ENCODE measurements around the gene TMEM258. TPM values are rescaled to one million over a fixed set of nuclear protein-coding genes. Genes with fewer than 3 reads are reported as not detected.

TMEM258 gene
- total RNA-seq, 2 experiments from 2014 or later, result 154 to 163 TPM

- Mint-ChIP-seq H3K9me3 (ENCODE audit: insufficient read depth) (no peaks in the 10 kb centered on the region), H3K4me1 (ENCODE audit: low read depth) (peaks cover 15% of the 10 kb centered on the region), H3K36me3 (ENCODE audit: low read depth) (peaks cover 69% of the 10 kb centered on the region), H3K27ac (no peak overlapping the region), H3K4me3 (no peak overlapping the region), H3K27me3 (ENCODE audit: low read depth) (no peaks in the 10 kb centered on the region)
- CTCF ChIA-PET, result interaction anchor here (10.2 kb wide), 1 partner anchor 13 kb away, joined by 129 read pairs; no protein-coding TSS in a partner anchor
- no peak for ATAC-seq
- DNase-seq, result no peak
- POLR2A ChIA-PET, result interaction anchor here (0.6 kb wide), 2 partner anchors 52 to 108 kb away, joined by 4 to 6 read pairs; no protein-coding TSS in a partner anchor
Measured at GRCh38 chr11:61810671-61811175, 18.3 kb upstream of the TMEM258 start.

- ChIA-PET POLR2A (interaction anchor here (0.8 to 3.3 kb wide), 2 partner anchors 9 to 14 kb away, joined by 3 to 15 read pairs; partner anchors contain the start of genes FEN1 and TMEM258), CTCF (interaction anchor here (0.8 to 4.3 kb wide), 4 partner anchors 8 to 277 kb away, joined by 3 to 43 read pairs (median 4); partner anchors contain the start of gene FADS1)
- no peaks in the 10 kb centered on the region for H3K9me3 Mint-ChIP-seq (ENCODE audit: insufficient read depth)
- H3K27me3 Mint-ChIP-seq (ENCODE audit: low read depth), result no peaks in the 10 kb centered on the region
- peaks cover 75% of the 10 kb centered on the region for H3K36me3 Mint-ChIP-seq (ENCODE audit: low read depth)
- H3K4me1 Mint-ChIP-seq (ENCODE audit: low read depth), result no peaks in the 10 kb centered on the region
- H3K27ac Mint-ChIP-seq, result peak overlapping the region; percentile 62
- no peak overlapping the region for H3K4me3 Mint-ChIP-seq
- ATAC-seq (no peak), DNase-seq (no peak)
Measured at GRCh38 chr11:61806785-61807184, 14.4 kb upstream of the TMEM258 start.

- DNase-seq, result no peak
- Mint-ChIP-seq H3K4me3 (no peak overlapping the region), H3K27ac (peak overlapping the region; percentile 42), H3K27me3 (ENCODE audit: low read depth) (no peaks in the 10 kb centered on the region), H3K4me1 (ENCODE audit: low read depth) (peaks cover 4% of the 10 kb centered on the region), H3K36me3 (ENCODE audit: low read depth) (peaks cover 69% of the 10 kb centered on the region), H3K9me3 (ENCODE audit: insufficient read depth) (no peaks in the 10 kb centered on the region)
- CTCF ChIA-PET, result interaction anchor here (0.9 to 4.3 kb wide), 3 partner anchors 9 to 277 kb away, joined by 3 to 43 read pairs (median 5); no protein-coding TSS in a partner anchor
- ATAC-seq, result no peak
- POLR2A ChIA-PET, result interaction anchor here (0.7 to 3.3 kb wide), 3 partner anchors 10 to 43 kb away, joined by 3 to 15 read pairs (median 6); partner anchors contain the start of genes FEN1 and TMEM258
Measured at GRCh38 chr11:61805146-61805545, 12.7 kb upstream of the TMEM258 start.

- H3K36me3 Mint-ChIP-seq (ENCODE audit: low read depth), result peaks cover 70% of the 10 kb centered on the region
- no peak for ATAC-seq
- ChIA-PET POLR2A (interaction anchor here (1.0 to 5.0 kb wide), 2 partner anchors 10 to 11 kb away, joined by 4 to 20 read pairs; partner anchors contain the start of genes FEN1 and TMEM258), CTCF (interaction anchor here (4.3 kb wide), 1 partner anchor 8 kb away, joined by 43 read pairs; no protein-coding TSS in a partner anchor)
- no peak for DNase-seq
- peaks cover 11% of the 10 kb centered on the region for H3K4me1 Mint-ChIP-seq (ENCODE audit: low read depth)
- H3K27me3 Mint-ChIP-seq (ENCODE audit: low read depth), result no peaks in the 10 kb centered on the region
- no peak overlapping the region for H3K4me3 Mint-ChIP-seq
- H3K9me3 Mint-ChIP-seq (ENCODE audit: insufficient read depth), result no peaks in the 10 kb centered on the region
- H3K27ac Mint-ChIP-seq, result peak overlapping the region; percentile 43
Measured at GRCh38 chr11:61803889-61804647, 11.7 kb upstream of the TMEM258 start.

GRCh38 chr11:61802605-61803004 lies 10.2 kb upstream of the TMEM258 start:
- Mint-ChIP-seq H3K36me3 (ENCODE audit: low read depth) (peaks cover 68% of the 10 kb centered on the region), H3K4me1 (ENCODE audit: low read depth) (peaks cover 18% of the 10 kb centered on the region), H3K4me3 (no peak overlapping the region), H3K9me3 (ENCODE audit: insufficient read depth) (no peaks in the 10 kb centered on the region), H3K27me3 (ENCODE audit: low read depth) (no peaks in the 10 kb centered on the region), H3K27ac (no peak overlapping the region)
- ATAC-seq (no peak), DNase-seq (no peak)
- ChIA-PET POLR2A (interaction anchor here (1.5 to 5.0 kb wide), 2 partner anchors 9 to 12 kb away, joined by 6 to 20 read pairs; partner anchors contain the start of gene FEN1), CTCF (interaction anchor here (1.1 kb wide), 1 partner anchor 16 kb away, joined by 3 read pairs; no protein-coding TSS in a partner anchor)

GRCh38 chr11:61800331-61801281 lies 8.2 kb upstream of the TMEM258 start:
- ChIA-PET CTCF (interaction anchor here (0.7 to 5.4 kb wide), 9 partner anchors 14 to 308 kb away, joined by 3 to 129 read pairs (median 3); partner anchors contain the start of genes FADS1 and FADS2), POLR2A (interaction anchor here (0.7 to 5.0 kb wide), 2 partner anchors 8 to 14 kb away, joined by 3 to 20 read pairs; partner anchors contain the start of gene FEN1)
- no peak for ATAC-seq
- no peak overlapping the region for H3K4me3 Mint-ChIP-seq
- H3K27me3 Mint-ChIP-seq (ENCODE audit: low read depth), result no peaks in the 10 kb centered on the region
- peaks cover 37% of the 10 kb centered on the region for H3K4me1 Mint-ChIP-seq (ENCODE audit: low read depth)
- H3K27ac Mint-ChIP-seq, result peak overlapping the region; percentile 39
- no peak for DNase-seq
- H3K9me3 Mint-ChIP-seq (ENCODE audit: insufficient read depth), result no peaks in the 10 kb centered on the region
- peaks cover 78% of the 10 kb centered on the region for H3K36me3 Mint-ChIP-seq (ENCODE audit: low read depth)

- peaks cover 45% of the 10 kb centered on the region for H3K4me1 Mint-ChIP-seq (ENCODE audit: low read depth)
- ATAC-seq (no peak), DNase-seq (no peak)
- H3K27me3 Mint-ChIP-seq (ENCODE audit: low read depth), result no peaks in the 10 kb centered on the region
- H3K4me3 Mint-ChIP-seq, result no peak overlapping the region
- POLR2A ChIA-PET, result interaction anchor here (5.0 kb wide), 1 partner anchor 14 kb away, joined by 20 read pairs; no protein-coding TSS in a partner anchor
- no peaks in the 10 kb centered on the region for H3K9me3 Mint-ChIP-seq (ENCODE audit: insufficient read depth)
- peak overlapping the region; percentile 77 for H3K27ac Mint-ChIP-seq
- CTCF ChIA-PET, result interaction anchor here (1.3 to 5.4 kb wide), 5 partner anchors 12 to 309 kb away, joined by 3 to 129 read pairs (median 35); partner anchors contain the start of gene FADS1
- peaks cover 79% of the 10 kb centered on the region for H3K36me3 Mint-ChIP-seq (ENCODE audit: low read depth)
Measured at GRCh38 chr11:61799665-61800284, 7.4 kb upstream of the TMEM258 start.

- no peaks in the 10 kb centered on the region for H3K27me3 Mint-ChIP-seq (ENCODE audit: low read depth)
- ChIA-PET POLR2A (interaction anchor here (0.7 to 3.4 kb wide), 11 partner anchors 8 to 84 kb away, joined by 3 to 14 read pairs (median 3); partner anchors contain the start of gene FADS2), CTCF (interaction anchor here (0.6 to 5.4 kb wide), 44 partner anchors 9 to 374 kb away, joined by 3 to 129 read pairs (median 4); partner anchors contain the start of genes BEST1, FADS1, FADS2 and FADS3)
- no peak overlapping the region for H3K4me3 Mint-ChIP-seq
- H3K9me3 Mint-ChIP-seq (ENCODE audit: insufficient read depth), result no peaks in the 10 kb centered on the region
- H3K27ac Mint-ChIP-seq, result peak overlapping the region; percentile 10
- H3K36me3 Mint-ChIP-seq (ENCODE audit: low read depth), result peaks cover 69% of the 10 kb centered on the region
- no peak for ATAC-seq
- peak; percentile 86 for DNase-seq
- peaks cover 54% of the 10 kb centered on the region for H3K4me1 Mint-ChIP-seq (ENCODE audit: low read depth)
Measured at GRCh38 chr11:61797263-61797944, 5.0 kb upstream of the TMEM258 start.

- peaks cover 64% of the 10 kb centered on the region for H3K36me3 Mint-ChIP-seq (ENCODE audit: low read depth)
- DNase-seq (no peak), ATAC-seq (no peak)
- ChIA-PET CTCF (interaction anchor here (1.0 to 5.4 kb wide), 19 partner anchors 8 to 312 kb away, joined by 3 to 129 read pairs (median 32); partner anchors contain the start of genes BEST1, FADS1 and FADS2), POLR2A (interaction anchor here (1.0 to 3.4 kb wide), 3 partner anchors 8 to 32 kb away, joined by 3 to 14 read pairs (median 4); partner anchors contain the start of gene FADS2)
- H3K27ac Mint-ChIP-seq, result peak overlapping the region; percentile 16
- H3K4me3 Mint-ChIP-seq, result no peak overlapping the region
- peaks cover 59% of the 10 kb centered on the region for H3K4me1 Mint-ChIP-seq (ENCODE audit: low read depth)
- no peaks in the 10 kb centered on the region for H3K27me3 Mint-ChIP-seq (ENCODE audit: low read depth)
- H3K9me3 Mint-ChIP-seq (ENCODE audit: insufficient read depth), result no peaks in the 10 kb centered on the region
Measured at GRCh38 chr11:61795876-61796526, 3.6 kb upstream of the TMEM258 start.
